ENCODE measurements around the gene MBD2.

The MBD2 gene

GRCh38 chr18:54173980-54174630 lies 50.4 kb downstream of the MBD2 start:
- TF ChIP-seq ZFX (IDR thresholded peaks at IDR 0.05) (no peak), CTCF (conservative IDR thresholded peaks at IDR 0.05) (no peak)
- H3K27ac ChIP-seq = no peak overlapping the region

- H3K27ac ChIP-seq = no peak overlapping the region
- TF ChIP-seq CTCF (conservative IDR thresholded peaks at IDR 0.05) (no peak), ZFX (IDR thresholded peaks at IDR 0.05) (no peak)
These were observed 51.2 kb downstream of the MBD2 start for GRCh38 chr18:54173250-54173649.

GRCh38 chr18:54169431-54170403 lies 54.8 kb downstream of the MBD2 start:
- TF ChIP-seq ZFX (IDR thresholded peaks at IDR 0.05) = no peak
- TF ChIP-seq CTCF (conservative IDR thresholded peaks at IDR 0.05) = no peak

GRCh38 chr18:54165450-54165849 lies 59.0 kb downstream of the MBD2 start:
- no peak overlapping the region for H3K27ac ChIP-seq
- TF ChIP-seq ZFX (IDR thresholded peaks at IDR 0.05) = no peak
- no peak for TF ChIP-seq CTCF (conservative IDR thresholded peaks at IDR 0.05)

More at GRCh38 chr18:54169431-54170403, 54.8 kb downstream of the MBD2 start:
- H3K27ac ChIP-seq = no peak overlapping the region

GRCh38 chr18:54163453-54163852 lies 61.0 kb downstream of the MBD2 start:
- H3K27ac ChIP-seq = no peak overlapping the region
- TF ChIP-seq ZFX (IDR thresholded peaks at IDR 0.05) (no peak), CTCF (conservative IDR thresholded peaks at IDR 0.05) (no peak)

GRCh38 chr18:54162431-54162830 lies 62.0 kb downstream of the MBD2 start:
- TF ChIP-seq CTCF (conservative IDR thresholded peaks at IDR 0.05) (no peak), ZFX (IDR thresholded peaks at IDR 0.05) (no peak)
- H3K27ac ChIP-seq = no peak overlapping the region

GRCh38 chr18:54161267-54161666 lies 63.2 kb downstream of the MBD2 start:
- TF ChIP-seq CTCF (conservative IDR thresholded peaks at IDR 0.05) (no peak), ZFX (IDR thresholded peaks at IDR 0.05) (no peak)
- no peak overlapping the region for H3K27ac ChIP-seq
